ENCODE results near the gene CDH4.

The CDH4 gene

DNA sequence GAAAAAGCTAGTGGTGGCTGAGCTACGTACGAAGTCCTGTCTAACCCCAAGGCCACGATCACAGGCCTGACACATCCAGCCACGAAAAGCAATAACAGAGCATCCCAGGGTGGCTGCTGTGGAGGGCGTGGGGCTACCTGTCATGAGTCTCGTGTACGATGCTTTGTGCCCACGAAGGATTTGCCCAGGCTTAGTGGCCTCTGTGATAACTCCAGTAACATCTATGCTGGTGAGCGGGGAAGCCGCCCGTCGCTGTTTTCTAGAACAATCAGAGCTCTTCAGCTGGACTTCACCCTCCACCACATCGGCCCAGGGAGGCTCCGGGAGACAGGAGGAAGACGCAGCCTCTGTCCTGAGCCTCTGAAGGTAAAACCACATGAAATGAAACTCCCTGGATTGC, 563.1 kb downstream of the CDH4 start:
- Histone ChIP-seq H3K9me3 (ENCODE audit: insufficient read depth, low read depth, low read length) (no peaks in the 10 kb centered on the region), H2AK5ac (ENCODE audit: low read length) (no peak overlapping the region), H3K36me3 (ENCODE audit: control insufficient read depth in 1 of 2, insufficient read depth in 2 of 2, low read length in 2 of 2) (no peaks in the 10 kb centered on the region), H3K79me1 (ENCODE audit: low read length) (no peaks in the 10 kb centered on the region), H3K4me1 (ENCODE audit: control insufficient read depth in 1 of 2, insufficient read depth in 2 of 2, low read length in 2 of 2) (no peaks in the 10 kb centered on the region), H3K14ac (ENCODE audit: low read length) (no peak overlapping the region), H2AFZ (ENCODE audit: insufficient read depth, low read length, poor library complexity) (no peak overlapping the region), H3K4ac (ENCODE audit: low read depth, low read length) (no peak overlapping the region), H3K23ac (ENCODE audit: low read length) (no peak overlapping the region), H2BK12ac (ENCODE audit: low read length) (no peak overlapping the region), H3K9ac (ENCODE audit: low read length) (no peak overlapping the region), H3K79me2 (ENCODE audit: control insufficient read depth, insufficient read depth, low read length, poor library complexity) (no peaks in the 10 kb centered on the region), H4K8ac (ENCODE audit: low read depth, low read length) (no peak overlapping the region), H3K18ac (ENCODE audit: low read length) (no peak overlapping the region), H3K27ac (ENCODE audit: low read depth, low read length) (no peak overlapping the region), H4K91ac (ENCODE audit: low read depth, low read length) (no peak overlapping the region), H4K12ac (ENCODE audit: low read depth, low read length) (no peak overlapping the region), H2BK5ac (ENCODE audit: low read depth, low read length, poor library complexity) (no peak overlapping the region), H2BK120ac (ENCODE audit: insufficient read depth, low read length, poor library complexity) (no peak overlapping the region), H3K4me3 (ENCODE audit: low read depth, low read length) (no peak overlapping the region), H3K4me2 (ENCODE audit: low read length) (no peak overlapping the region), H3K27me3 (ENCODE audit: insufficient read depth, low read length) (no peaks in the 10 kb centered on the region)
- DNase-seq, result no peak
- WGBS (ENCODE audit: extremely low coverage, insufficient coverage, insufficient read length), result no CpG with 5 or more reads among the region's 15 CpGs

DNA sequence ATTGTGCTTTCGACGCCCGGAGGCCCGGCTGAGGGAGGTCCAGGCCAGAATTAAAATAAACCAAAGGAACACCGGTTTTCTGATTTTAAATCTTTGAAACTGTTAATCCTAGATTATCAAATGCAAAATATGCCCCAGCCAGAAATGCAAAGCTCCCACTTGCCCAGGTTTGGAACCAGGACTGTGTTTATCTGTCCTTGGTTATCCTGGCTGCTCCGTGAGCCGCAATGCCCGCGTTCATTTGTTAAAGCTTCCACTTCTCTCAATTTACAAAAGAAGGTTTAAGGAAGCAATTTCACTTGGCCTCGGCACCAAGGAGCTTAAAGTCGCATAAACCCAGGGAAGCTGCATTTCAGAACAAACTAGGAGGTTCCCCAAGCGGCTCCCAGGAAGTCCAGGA, 563.6 kb downstream of the CDH4 start:
- H3K36me3 ChIP-seq (ENCODE audit: control insufficient read depth in 1 of 2, insufficient read depth in 2 of 2, low read length in 2 of 2), result no peaks in the 10 kb centered on the region
- no peak overlapping the region for H4K12ac ChIP-seq (ENCODE audit: low read depth, low read length)
- no peaks in the 10 kb centered on the region for H3K79me2 ChIP-seq (ENCODE audit: control insufficient read depth, insufficient read depth, low read length, poor library complexity)
- H2BK120ac ChIP-seq (ENCODE audit: insufficient read depth, low read length, poor library complexity), result no peak overlapping the region
- no peak overlapping the region for H2AK5ac ChIP-seq (ENCODE audit: low read length)
- no peak overlapping the region for H2AFZ ChIP-seq (ENCODE audit: insufficient read depth, low read length, poor library complexity)
- H3K4me2 ChIP-seq (ENCODE audit: low read length), result no peak overlapping the region
- H3K4me1 ChIP-seq (ENCODE audit: control insufficient read depth in 1 of 2, insufficient read depth in 2 of 2, low read length in 2 of 2), result no peaks in the 10 kb centered on the region
- H4K8ac ChIP-seq (ENCODE audit: low read depth, low read length), result no peak overlapping the region
- H2BK5ac ChIP-seq (ENCODE audit: low read depth, low read length, poor library complexity), result no peak overlapping the region
- H3K27me3 ChIP-seq (ENCODE audit: insufficient read depth, low read length), result no peaks in the 10 kb centered on the region
- no peak overlapping the region for H3K4me3 ChIP-seq (ENCODE audit: low read depth, low read length)
- H3K79me1 ChIP-seq (ENCODE audit: low read length), result no peaks in the 10 kb centered on the region
- H3K9ac ChIP-seq (ENCODE audit: low read length), result no peak overlapping the region
- no peak overlapping the region for H3K14ac ChIP-seq (ENCODE audit: low read length)
- no CpG with 5 or more reads among the region's 12 CpGs for WGBS (ENCODE audit: extremely low coverage, insufficient coverage, insufficient read length)
- H3K27ac ChIP-seq (ENCODE audit: low read depth, low read length), result no peak overlapping the region
- no peak for DNase-seq
- no peak overlapping the region for H3K23ac ChIP-seq (ENCODE audit: low read length)
- H3K18ac ChIP-seq (ENCODE audit: low read length), result no peak overlapping the region
- no peak overlapping the region for H4K91ac ChIP-seq (ENCODE audit: low read depth, low read length)
- H3K9me3 ChIP-seq (ENCODE audit: insufficient read depth, low read depth, low read length), result no peaks in the 10 kb centered on the region
- no peak overlapping the region for H2BK12ac ChIP-seq (ENCODE audit: low read length)
- H3K4ac ChIP-seq (ENCODE audit: low read depth, low read length), result no peak overlapping the region

DNA sequence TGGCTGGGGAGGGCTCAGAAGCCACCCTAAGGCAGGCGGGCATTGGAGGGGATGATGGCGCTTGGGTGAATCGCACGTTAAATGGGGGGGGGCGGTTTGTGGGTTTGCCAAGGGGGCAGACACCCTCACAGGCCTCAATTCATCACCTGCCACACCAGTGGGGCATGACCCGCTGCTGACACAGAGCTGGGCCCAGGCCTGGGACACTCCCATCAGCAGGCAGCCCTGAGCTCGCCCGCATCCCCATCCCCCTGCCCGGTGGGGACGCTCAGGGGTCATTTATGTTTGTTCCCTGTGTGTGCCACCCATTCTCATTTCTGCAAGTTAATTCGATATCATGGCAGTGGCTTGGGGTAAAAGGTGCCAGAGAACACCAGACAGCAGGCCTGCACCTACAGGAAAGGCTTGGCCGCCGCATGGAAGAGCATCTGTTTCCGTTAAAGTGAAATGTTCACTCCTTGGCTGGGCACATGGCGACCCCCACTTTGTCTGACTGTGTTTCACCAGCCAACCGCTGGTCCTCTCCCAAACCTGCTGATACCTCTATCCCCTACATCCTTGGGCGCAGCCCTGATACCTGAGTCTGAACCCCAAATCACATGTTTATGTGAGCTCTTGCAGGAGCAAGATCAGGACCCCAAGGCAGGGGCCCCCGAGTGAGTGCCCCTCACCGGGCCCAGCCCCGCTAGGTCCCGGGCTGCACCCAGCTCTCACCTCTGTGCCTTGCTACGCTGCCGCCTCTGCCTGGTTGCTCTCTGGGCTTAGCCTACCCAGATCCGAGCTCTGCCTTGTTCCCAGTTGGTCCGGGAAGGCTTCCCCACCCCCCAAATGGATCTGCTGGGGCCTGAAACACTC, 564.8 kb downstream of the CDH4 start:
- Histone ChIP-seq H2BK5ac (ENCODE audit: low read depth, low read length, poor library complexity) (no peak overlapping the region), H3K27me3 (ENCODE audit: insufficient read depth, low read length) (no peaks in the 10 kb centered on the region), H2BK120ac (ENCODE audit: insufficient read depth, low read length, poor library complexity) (no peak overlapping the region), H3K36me3 (ENCODE audit: control insufficient read depth in 1 of 2, insufficient read depth in 2 of 2, low read length in 2 of 2) (no peaks in the 10 kb centered on the region), H3K18ac (ENCODE audit: low read length) (no peak overlapping the region), H2BK12ac (ENCODE audit: low read length) (no peak overlapping the region), H3K4me2 (ENCODE audit: low read length) (no peak overlapping the region), H2AK5ac (ENCODE audit: low read length) (no peak overlapping the region), H3K79me1 (ENCODE audit: low read length) (no peaks in the 10 kb centered on the region), H3K9ac (ENCODE audit: low read length) (no peak overlapping the region), H4K91ac (ENCODE audit: low read depth, low read length) (no peak overlapping the region), H3K4me1 (ENCODE audit: control insufficient read depth in 1 of 2, insufficient read depth in 2 of 2, low read length in 2 of 2) (no peaks in the 10 kb centered on the region), H3K23ac (ENCODE audit: low read length) (no peak overlapping the region), H3K4me3 (ENCODE audit: low read depth, low read length) (no peak overlapping the region), H4K12ac (ENCODE audit: low read depth, low read length) (no peak overlapping the region), H3K9me3 (ENCODE audit: insufficient read depth, low read depth, low read length) (no peaks in the 10 kb centered on the region), H3K79me2 (ENCODE audit: control insufficient read depth, insufficient read depth, low read length, poor library complexity) (no peaks in the 10 kb centered on the region), H4K8ac (ENCODE audit: low read depth, low read length) (no peak overlapping the region), H3K14ac (ENCODE audit: low read length) (no peak overlapping the region), H3K27ac (ENCODE audit: low read depth, low read length) (no peak overlapping the region), H3K4ac (ENCODE audit: low read depth, low read length) (no peak overlapping the region), H2AFZ (ENCODE audit: insufficient read depth, low read length, poor library complexity) (no peak overlapping the region)
- no peak for DNase-seq
- no CpG with 5 or more reads among the region's 25 CpGs for WGBS (ENCODE audit: extremely low coverage, insufficient coverage, insufficient read length)

DNA sequence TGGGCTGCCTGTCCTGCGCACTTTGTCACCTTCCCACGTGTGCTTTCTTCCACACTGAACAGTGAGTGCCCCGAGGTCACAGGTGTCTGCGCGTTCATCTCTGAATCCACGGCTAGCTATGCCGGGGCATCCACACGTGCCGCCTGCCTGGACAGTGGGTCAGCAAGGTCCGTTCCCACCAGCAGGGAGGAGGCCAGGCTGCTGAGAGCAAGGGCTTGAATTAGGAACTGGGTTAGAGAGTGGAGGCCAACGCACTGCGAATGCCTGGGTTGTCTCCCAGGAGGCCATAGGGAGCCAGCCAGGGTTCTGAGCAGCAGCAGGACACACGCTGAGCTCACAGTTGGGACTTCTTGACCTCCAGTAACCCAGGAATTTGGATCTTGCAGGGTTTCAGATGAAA, 565.5 kb downstream of the CDH4 start:
- Histone ChIP-seq H3K18ac (ENCODE audit: low read length) (no peak overlapping the region), H3K9me3 (ENCODE audit: insufficient read depth, low read depth, low read length) (no peaks in the 10 kb centered on the region), H3K4me3 (ENCODE audit: low read depth, low read length) (no peak overlapping the region), H2BK12ac (ENCODE audit: low read length) (no peak overlapping the region), H3K27me3 (ENCODE audit: insufficient read depth, low read length) (no peaks in the 10 kb centered on the region), H3K4me1 (ENCODE audit: control insufficient read depth in 1 of 2, insufficient read depth in 2 of 2, low read length in 2 of 2) (no peaks in the 10 kb centered on the region), H3K79me1 (ENCODE audit: low read length) (no peaks in the 10 kb centered on the region), H4K91ac (ENCODE audit: low read depth, low read length) (no peak overlapping the region), H2AFZ (ENCODE audit: insufficient read depth, low read length, poor library complexity) (no peak overlapping the region), H4K8ac (ENCODE audit: low read depth, low read length) (no peak overlapping the region), H3K79me2 (ENCODE audit: control insufficient read depth, insufficient read depth, low read length, poor library complexity) (no peaks in the 10 kb centered on the region), H2BK120ac (ENCODE audit: insufficient read depth, low read length, poor library complexity) (no peak overlapping the region), H3K23ac (ENCODE audit: low read length) (no peak overlapping the region), H3K14ac (ENCODE audit: low read length) (no peak overlapping the region), H3K4ac (ENCODE audit: low read depth, low read length) (no peak overlapping the region), H2AK5ac (ENCODE audit: low read length) (no peak overlapping the region), H4K12ac (ENCODE audit: low read depth, low read length) (no peak overlapping the region), H3K9ac (ENCODE audit: low read length) (no peak overlapping the region), H3K4me2 (ENCODE audit: low read length) (no peak overlapping the region), H3K27ac (ENCODE audit: low read depth, low read length) (no peak overlapping the region), H2BK5ac (ENCODE audit: low read depth, low read length, poor library complexity) (no peak overlapping the region), H3K36me3 (ENCODE audit: control insufficient read depth in 1 of 2, insufficient read depth in 2 of 2, low read length in 2 of 2) (no peaks in the 10 kb centered on the region)
- WGBS (ENCODE audit: extremely low coverage, insufficient coverage, insufficient read length), result no CpG with 5 or more reads among the region's 13 CpGs
- no peak for DNase-seq
